ENCODE measurements around the gene FARP2.

- TF ChIP-seq, protein P1, sequence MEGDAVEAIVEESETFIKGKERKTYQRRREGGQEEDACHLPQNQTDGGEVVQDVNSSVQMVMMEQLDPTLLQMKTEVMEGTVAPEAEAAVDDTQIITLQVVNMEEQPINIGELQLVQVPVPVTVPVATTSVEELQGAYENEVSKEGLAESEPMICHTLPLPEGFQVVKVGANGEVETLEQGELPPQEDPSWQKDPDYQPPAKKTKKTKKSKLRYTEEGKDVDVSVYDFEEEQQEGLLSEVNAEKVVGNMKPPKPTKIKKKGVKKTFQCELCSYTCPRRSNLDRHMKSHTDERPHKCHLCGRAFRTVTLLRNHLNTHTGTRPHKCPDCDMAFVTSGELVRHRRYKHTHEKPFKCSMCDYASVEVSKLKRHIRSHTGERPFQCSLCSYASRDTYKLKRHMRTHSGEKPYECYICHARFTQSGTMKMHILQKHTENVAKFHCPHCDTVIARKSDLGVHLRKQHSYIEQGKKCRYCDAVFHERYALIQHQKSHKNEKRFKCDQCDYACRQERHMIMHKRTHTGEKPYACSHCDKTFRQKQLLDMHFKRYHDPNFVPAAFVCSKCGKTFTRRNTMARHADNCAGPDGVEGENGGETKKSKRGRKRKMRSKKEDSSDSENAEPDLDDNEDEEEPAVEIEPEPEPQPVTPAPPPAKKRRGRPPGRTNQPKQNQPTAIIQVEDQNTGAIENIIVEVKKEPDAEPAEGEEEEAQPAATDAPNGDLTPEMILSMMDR (conservative IDR thresholded peaks at IDR 0.05; ENCODE audit: low read length), result no peak
- no peak for TF ChIP-seq EZH2phosphoT487 (IDR thresholded peaks at IDR 0.05; ENCODE audit: borderline replicate concordance)
These were observed 8.7 kb downstream of the FARP2 start for GRCh38 chr2:241364781-241365180.

Measured in Loucy (cell line).